Left ventricle myocardium inferior (tissue), 1 donor: Measurements from ENCODE around the gene PRC1. TPM values are rescaled to one million over a fixed set of nuclear protein-coding genes. Genes with fewer than 3 reads are reported as not detected.

Experiments used
- DNase-seq: peaks from one replicate; pipeline ENCODE4 v3.0.0-alpha.2; 2020
- H3K27ac ChIP-seq: fragments of 200-600 bp; replicated peaks from 2 replicates; pipeline ENCODE4 v1.8.0; 2021
- H3K27me3 ChIP-seq: fragments of 200-600 bp; 2 replicates; pipeline ENCODE4 v1.8.0; 2021; ENCODE audit warnings: low read depth
- H3K36me3 ChIP-seq: fragments of 200-600 bp; 2 replicates; pipeline ENCODE4 v1.8.0; 2021
- H3K4me1 ChIP-seq: fragments of 200-600 bp; 2 replicates; pipeline ENCODE4 v1.8.0; 2021
- H3K4me3 ChIP-seq: fragments of 200-600 bp; 2 replicates; pipeline ENCODE4 v1.8.0; 2021; ENCODE audit warnings: mild to moderate bottlenecking, moderate library complexity
- H3K9me3 ChIP-seq: fragments of 200-600 bp; replicated peaks from 2 replicates; pipeline ENCODE4 v1.8.0; 2021
- intact Hi-C: fragments of 100-400 bp; cut with micrococcal nuclease; formaldehyde crosslinking; loops from one replicate; pipeline ENCODE4 v1.11.0; 2022
- total RNA-seq: library from RNA; stranded (reverse); fragmentation: NEBNext Ultra II Directional; extraction: Animal tissue kit (Norgen Biotek cat#: 25700); gene quantifications from one replicate; pipeline ENCODE4 v1.2.1, GENCODE V29; 2021
- TF ChIP-seq, protein P1 (sequence below): fragments of 200-600 bp; IDR thresholded peaks from 2 replicates; pipeline ENCODE4 v1.8.0; 2021; ENCODE audit warnings: antibody characterized with exemption, mild to moderate bottlenecking, borderline replicate concordance
- donor health status: DM: no; HTN: yes; CAD: no; lungs with severe emphysema.

Gene PRC1
- total RNA-seq, 1 donor from 2014 or later, result 3.4 TPM

DNA sequence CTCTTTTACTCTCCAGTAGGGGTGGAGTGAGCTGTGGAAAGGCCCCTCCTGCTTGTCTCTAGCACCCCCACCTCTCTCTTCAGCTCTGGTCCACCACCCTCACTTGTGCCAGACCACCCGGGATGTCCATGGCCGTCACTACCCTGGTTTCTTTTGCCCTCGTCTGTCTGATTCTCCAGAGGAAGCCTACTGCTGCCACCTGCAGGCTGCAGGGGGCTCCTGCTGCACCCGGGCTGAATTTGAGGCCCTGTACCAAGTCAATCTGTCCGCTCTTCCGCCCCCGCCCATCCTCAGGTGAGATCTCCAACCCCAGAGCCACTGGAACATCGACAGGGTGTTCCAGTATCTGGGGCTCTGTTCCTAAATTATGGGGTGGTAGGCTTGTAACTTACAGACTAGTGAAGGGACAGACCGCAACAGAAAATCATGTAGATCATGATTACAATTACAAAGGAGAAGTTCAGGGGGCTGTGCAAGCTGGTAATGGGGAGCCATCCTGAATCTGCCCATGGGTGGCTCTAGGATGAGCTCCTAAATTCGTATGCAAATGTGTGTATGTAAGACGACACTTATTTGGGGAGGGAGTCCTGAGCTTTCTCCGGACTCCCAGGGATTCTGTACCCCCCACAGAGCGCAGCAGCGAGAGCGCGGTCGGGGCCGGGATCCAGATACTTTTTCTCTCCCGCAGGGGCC is 59.9 kb downstream of the PRC1 start:
- H3K9me3 ChIP-seq, result no peaks in the 10 kb centered on the region
- TF ChIP-seq, protein P1, sequence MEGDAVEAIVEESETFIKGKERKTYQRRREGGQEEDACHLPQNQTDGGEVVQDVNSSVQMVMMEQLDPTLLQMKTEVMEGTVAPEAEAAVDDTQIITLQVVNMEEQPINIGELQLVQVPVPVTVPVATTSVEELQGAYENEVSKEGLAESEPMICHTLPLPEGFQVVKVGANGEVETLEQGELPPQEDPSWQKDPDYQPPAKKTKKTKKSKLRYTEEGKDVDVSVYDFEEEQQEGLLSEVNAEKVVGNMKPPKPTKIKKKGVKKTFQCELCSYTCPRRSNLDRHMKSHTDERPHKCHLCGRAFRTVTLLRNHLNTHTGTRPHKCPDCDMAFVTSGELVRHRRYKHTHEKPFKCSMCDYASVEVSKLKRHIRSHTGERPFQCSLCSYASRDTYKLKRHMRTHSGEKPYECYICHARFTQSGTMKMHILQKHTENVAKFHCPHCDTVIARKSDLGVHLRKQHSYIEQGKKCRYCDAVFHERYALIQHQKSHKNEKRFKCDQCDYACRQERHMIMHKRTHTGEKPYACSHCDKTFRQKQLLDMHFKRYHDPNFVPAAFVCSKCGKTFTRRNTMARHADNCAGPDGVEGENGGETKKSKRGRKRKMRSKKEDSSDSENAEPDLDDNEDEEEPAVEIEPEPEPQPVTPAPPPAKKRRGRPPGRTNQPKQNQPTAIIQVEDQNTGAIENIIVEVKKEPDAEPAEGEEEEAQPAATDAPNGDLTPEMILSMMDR, result peak; percentile 95
- H3K27ac ChIP-seq, result peak overlapping the region; percentile 74
- peak overlapping the region; percentile 70 for H3K4me3 ChIP-seq
- no peaks in the 10 kb centered on the region for H3K27me3 ChIP-seq
- H3K36me3 ChIP-seq, result peaks cover 12% of the 10 kb centered on the region
- DNase-seq, result peak; percentile 84
- H3K4me1 ChIP-seq, result peaks cover 65% of the 10 kb centered on the region
- intact Hi-C loops, result no loop called here

GRCh38 chr15:90933301-90933700 is 61.0 kb downstream of the PRC1 start:
- peaks cover 70% of the 10 kb centered on the region for H3K4me1 ChIP-seq
- DNase-seq, result no peak
- intact Hi-C loops, result no loop called here
- TF ChIP-seq, protein P1, result no peak
- peaks cover 1% of the 10 kb centered on the region for H3K36me3 ChIP-seq
- no peaks in the 10 kb centered on the region for H3K9me3 ChIP-seq
- no peak overlapping the region for H3K4me3 ChIP-seq
- H3K27me3 ChIP-seq, result no peaks in the 10 kb centered on the region
- no peak overlapping the region for H3K27ac ChIP-seq

DNA sequence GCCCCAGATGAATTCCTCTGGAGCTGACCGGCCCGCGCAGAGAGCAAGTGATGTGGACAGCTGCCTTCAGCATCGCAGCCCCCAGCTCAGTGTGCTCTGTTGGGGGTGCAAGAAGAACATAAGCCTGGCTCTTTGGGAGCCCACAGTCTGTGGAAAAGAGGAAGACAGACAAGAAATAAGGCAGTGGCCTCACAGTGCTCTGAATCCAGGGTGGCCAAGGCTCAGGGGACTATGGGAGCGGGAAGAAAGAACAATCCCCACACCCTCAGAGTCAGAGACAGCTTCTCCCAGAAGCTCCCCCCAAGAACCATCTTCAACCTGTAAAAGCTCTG is 61.7 kb downstream of the PRC1 start:
- H3K27ac ChIP-seq, result peak overlapping the region; percentile 95
- DNase-seq, result no peak
- H3K4me1 ChIP-seq, result peaks cover 70% of the 10 kb centered on the region
- H3K27me3 ChIP-seq, result no peaks in the 10 kb centered on the region
- TF ChIP-seq, protein P1, result no peak
- intact Hi-C loops, result no loop called here
- peak overlapping the region; percentile 79 for H3K4me3 ChIP-seq
- no peaks in the 10 kb centered on the region for H3K9me3 ChIP-seq
- H3K36me3 ChIP-seq, result no peaks in the 10 kb centered on the region

GRCh38 chr15:90931828-90932659 is 62.3 kb downstream of the PRC1 start, which contains the start of gene HDDC3:
HDDC3 (minus strand) TSS chr15:90932549; CDS start chr15:90932540, 9 bp downstream.
- intact Hi-C loops, result no loop called here
- peak within 1 kb of the TSS; percentile 95 for H3K27ac ChIP-seq
- peaks cover 70% of the 10 kb centered on the region for H3K4me1 ChIP-seq
- H3K27me3 ChIP-seq, result no peaks in the 10 kb centered on the region
- no peaks in the 10 kb centered on the region for H3K9me3 ChIP-seq
- TF ChIP-seq, protein P1, result peak; percentile 98
- H3K36me3 ChIP-seq, result no peaks in the 10 kb centered on the region
- peak; percentile 94 for DNase-seq
- H3K4me3 ChIP-seq, result peak within 1 kb of the TSS; percentile 79

GRCh38 chr15:90931575-90931827 is 62.8 kb downstream of the PRC1 start:
- H3K4me1 ChIP-seq, result peaks cover 64% of the 10 kb centered on the region
- no peaks in the 10 kb centered on the region for H3K27me3 ChIP-seq
- no peak for DNase-seq
- H3K36me3 ChIP-seq, result no peaks in the 10 kb centered on the region
- intact Hi-C loops, result no loop called here
- TF ChIP-seq, protein P1, result no peak
- peak overlapping the region; percentile 79 for H3K4me3 ChIP-seq
- H3K27ac ChIP-seq, result peak overlapping the region; percentile 95
- H3K9me3 ChIP-seq, result no peaks in the 10 kb centered on the region
